GM12873 (cell line): ENCODE data around the gene NUP85.

Experiments used
- TF ChIP-seq, protein P1 (sequence below): IDR thresholded peaks from 2 replicates; pipeline ENCODE4 v1.5.1; 2012; ENCODE audit warnings: low read depth, mild to moderate bottlenecking, moderate library complexity, low read length, control low read depth; ENCODE audit not compliant: insufficient read depth; ENCODE audit errors: missing control alignments

The NUP85 gene

DNA sequence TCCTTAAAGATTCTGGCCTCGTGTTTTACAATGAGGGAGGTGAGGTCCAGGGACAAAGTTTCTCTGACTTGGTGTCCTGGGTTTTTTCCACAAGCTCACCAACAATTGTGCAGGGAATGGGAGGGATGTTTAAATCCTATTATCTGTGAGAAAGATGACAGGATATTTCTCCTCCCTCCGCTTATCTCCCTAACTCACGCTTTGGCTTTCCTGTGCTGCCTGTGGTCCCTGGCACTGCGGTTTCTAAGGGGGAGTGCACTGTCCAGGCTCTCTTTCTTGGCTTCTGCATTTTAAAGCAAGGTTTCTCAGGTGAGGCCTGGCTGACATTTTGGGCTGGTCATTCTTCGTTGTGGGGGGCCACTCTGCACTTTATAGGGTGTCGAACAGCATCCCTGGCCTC, 39.5 kb downstream of the NUP85 start:
- TF ChIP-seq, protein P1, sequence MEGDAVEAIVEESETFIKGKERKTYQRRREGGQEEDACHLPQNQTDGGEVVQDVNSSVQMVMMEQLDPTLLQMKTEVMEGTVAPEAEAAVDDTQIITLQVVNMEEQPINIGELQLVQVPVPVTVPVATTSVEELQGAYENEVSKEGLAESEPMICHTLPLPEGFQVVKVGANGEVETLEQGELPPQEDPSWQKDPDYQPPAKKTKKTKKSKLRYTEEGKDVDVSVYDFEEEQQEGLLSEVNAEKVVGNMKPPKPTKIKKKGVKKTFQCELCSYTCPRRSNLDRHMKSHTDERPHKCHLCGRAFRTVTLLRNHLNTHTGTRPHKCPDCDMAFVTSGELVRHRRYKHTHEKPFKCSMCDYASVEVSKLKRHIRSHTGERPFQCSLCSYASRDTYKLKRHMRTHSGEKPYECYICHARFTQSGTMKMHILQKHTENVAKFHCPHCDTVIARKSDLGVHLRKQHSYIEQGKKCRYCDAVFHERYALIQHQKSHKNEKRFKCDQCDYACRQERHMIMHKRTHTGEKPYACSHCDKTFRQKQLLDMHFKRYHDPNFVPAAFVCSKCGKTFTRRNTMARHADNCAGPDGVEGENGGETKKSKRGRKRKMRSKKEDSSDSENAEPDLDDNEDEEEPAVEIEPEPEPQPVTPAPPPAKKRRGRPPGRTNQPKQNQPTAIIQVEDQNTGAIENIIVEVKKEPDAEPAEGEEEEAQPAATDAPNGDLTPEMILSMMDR, result no peak

DNA sequence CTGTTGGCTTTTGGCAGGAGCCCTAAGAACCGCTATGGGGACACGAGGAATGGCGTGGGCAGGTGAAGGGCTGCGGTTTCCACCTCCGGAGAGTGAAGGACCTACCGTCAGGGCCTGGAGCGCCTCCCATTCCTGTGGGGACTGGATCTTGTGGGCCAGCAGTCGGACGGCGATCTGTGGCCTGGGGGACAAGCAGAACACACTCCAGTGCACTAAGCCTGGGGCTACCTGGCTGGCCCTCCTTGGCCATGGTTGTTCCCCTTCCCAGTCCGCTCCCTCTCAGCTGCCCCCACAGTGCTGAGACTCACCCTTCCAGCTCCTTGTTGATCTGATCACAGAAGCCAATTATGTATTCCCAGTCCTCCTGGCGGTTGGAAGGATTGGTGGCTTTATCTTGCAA, 40.9 kb downstream of the NUP85 start:
- TF ChIP-seq, protein P1, result no peak

DNA sequence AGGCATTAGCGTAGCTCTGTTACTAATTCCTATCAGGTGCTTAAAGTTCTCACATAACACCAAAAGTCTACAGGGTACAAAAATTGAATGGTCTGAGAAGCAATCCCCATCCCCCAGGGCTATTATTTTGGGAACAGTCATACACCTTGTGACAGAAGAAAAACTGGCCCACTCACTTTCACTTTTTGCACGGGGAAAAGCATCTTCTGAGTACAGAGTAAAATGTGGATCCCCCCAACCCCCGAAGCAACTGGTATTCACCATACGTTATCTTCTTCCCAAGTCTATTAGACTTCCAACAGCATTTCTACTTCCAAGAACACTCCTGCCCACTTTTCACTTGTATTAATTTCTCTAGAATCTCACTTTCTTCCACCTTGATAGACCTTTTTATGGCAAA, 44.1 kb downstream of the NUP85 start:
- TF ChIP-seq, protein P1, result no peak

DNA sequence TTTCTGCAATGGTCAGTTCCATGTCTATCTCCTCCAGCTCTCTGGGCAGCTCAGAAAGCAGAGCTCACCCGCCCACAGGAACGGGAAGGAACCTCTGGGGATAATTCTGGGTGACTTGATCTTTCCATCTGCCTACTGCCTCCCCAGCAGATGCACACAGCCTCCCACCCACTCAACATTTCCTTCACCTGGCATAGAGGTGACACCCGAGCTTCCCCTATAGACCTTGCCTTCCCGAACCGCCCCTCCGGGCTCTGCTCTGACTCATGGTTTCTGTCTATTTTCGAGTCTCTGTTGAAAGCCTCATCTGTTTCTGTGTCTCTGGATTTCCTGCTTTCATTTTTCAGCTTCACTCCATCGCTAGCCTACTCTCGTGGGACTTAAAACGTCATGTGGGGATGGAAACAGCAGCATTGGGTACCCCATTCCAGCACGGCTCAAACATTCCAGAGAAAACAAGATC, 44.6 kb downstream of the NUP85 start:
- TF ChIP-seq, protein P1, result no peak

DNA sequence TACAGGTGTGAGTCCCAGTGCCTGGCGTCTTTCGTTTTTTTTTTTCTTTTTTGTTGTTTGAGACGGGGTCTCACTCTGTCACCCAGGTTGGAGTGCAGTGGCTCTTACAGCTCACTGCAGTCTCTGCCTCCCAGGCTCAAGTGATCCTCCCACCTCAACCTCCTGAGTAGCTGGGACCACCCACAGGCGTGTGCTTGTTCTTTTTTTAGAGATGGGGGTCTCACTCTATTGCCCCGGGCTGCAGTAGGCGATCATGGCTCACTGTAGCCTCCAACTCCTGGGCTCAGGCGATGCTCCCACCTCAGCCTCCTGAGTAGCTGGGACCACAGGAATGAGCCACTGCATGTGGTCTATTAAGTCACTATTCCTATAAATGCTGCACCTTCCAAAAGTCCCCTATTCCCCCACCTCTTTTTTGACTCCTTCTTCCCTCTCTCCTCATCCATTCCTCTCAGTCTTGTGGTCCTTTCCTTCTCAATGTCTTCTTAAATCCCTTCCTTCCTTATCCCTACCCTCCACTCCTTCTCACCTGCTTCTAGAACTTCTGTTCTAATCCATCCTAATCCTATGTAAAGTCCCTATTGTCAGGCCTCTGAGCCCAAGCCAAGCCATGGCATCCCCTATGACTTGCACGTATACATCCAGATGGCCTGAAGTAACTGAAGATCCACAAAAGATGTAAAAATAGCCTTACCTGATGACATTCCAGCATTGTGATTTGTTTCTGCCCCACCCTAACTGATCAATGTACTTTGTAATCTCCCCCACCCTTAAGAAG, 46.7 kb downstream of the NUP85 start:
- TF ChIP-seq, protein P1, result no peak

DNA sequence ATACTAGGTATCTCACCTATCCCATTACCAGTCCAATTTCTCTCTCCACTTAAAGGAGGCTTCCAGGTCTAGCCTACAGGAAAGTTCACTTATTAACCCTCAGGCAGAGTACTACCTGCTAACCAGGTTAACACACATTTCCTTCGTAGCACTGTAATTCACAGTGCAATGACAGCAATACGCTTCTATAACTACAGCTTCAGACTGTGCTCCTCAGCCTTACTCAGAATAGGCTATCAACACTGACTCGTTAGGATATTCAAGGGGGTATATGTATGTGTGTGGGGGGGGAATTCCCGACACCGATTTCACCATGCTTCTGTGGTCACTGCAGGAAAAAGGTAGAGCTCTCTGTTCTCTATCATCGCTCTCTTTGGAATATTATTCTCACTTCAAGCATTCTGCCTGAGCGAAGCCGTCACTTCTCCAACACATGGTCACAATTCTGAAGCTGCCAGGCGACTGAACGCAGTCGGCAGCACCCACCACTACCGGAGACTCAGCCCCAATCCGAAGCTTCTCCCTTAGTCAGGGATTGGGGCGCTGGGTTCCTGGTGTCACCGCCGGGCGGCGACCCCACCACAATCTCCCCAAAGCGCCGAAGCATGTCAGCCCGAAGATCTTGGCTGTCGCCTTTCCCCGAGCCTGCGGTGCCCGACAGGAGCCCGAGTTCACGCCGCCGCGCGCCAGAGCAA, 55.3 kb downstream of the NUP85 start:
- TF ChIP-seq, protein P1, result no peak

DNA sequence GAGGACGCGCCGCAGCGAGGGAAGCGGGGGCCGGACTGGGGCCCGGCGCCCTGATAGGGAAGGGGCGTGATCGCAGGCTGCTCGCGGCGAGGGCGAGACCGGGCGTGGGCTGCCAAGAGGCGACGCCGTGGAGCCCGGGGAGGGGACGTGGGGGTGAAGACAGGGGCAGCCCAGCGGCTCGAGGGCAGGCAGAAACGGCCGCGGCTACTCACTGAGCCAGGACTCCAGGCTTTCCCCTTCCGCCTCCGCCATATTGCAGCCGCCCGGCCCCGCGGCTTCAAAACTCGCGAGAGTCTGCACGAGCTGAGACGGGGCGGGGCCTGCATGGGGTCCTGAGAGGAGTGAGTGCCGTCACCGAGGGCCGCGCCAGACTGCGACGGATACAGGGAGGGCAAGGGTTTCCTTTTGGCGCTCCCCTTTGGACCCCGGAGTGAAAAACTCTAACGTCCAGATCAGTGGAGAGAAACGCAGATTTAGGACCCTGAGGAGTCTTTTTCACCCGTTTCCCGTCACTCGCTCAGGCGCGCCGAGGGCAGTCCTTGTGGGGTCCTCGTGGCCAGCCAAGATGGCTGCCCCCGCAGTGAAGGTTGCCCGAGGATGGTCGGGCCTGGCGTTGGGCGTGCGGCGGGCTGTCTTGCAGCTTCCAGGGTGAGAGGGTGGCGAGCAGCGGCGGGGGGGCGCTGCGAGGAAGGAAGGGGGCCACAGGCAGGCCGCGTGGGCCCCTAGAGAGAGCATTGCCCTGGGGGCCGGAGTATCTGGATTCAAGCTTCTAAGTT, 56.0 kb downstream of the NUP85 start, which contains the start of the genes GGA3 and MRPS7:
GGA3 (minus strand) TSS at position 271 of the 776 bp plus-strand sequence; CDS start at position 252, 19 bp downstream.
MRPS7 (plus strand) TSS at position 544 of the 776 bp plus-strand sequence; CDS start at position 566, 22 bp downstream.
- TF ChIP-seq, protein P1, result no peak
